HepG2 (cell line): Measurements from ENCODE around the gene EPX.
A peak's percentile ranks its signal among the peaks of the same experiment; 100 is the strongest.

Experiments
- CEBPB ChIP-seq: IDR thresholded peaks from 2 replicates; pipeline ENCODE4 v1.6.1; 2011; ENCODE audit warnings: low read depth, low read length, improper control_type of control experiment, borderline replicate concordance
- EZH2 ChIP-seq: conservative IDR thresholded peaks from 2 replicates; pipeline ENCODE4 v1.6.1; 2012; ENCODE audit warnings: mild to moderate bottlenecking, low read depth, low read length, moderate library complexity
- JUND ChIP-seq: sonication (generic); formaldehyde crosslinking; IDR thresholded peaks from 2 replicates; pipeline ENCODE4 v1.8.0; 2022; ENCODE audit warnings: mild to moderate bottlenecking, missing genetic modification reagents
- SRSF4 ChIP-seq: fragments of 200-400 bp; formaldehyde crosslinking; IDR thresholded peaks from one replicate; pipeline ENCODE4 v1.6.1; 2018; ENCODE audit warnings: mild to moderate bottlenecking, low read depth, low read length, moderate library complexity; ENCODE audit not compliant: poor library complexity, severe bottlenecking
- TF ChIP-seq, protein P1 (sequence below): sonication (generic); formaldehyde crosslinking; IDR thresholded peaks from 2 replicates; pipeline ENCODE4 v1.5.0; 2020; ENCODE audit warnings: mild to moderate bottlenecking, missing genetic modification reagents, moderate library complexity
- TF ChIP-seq, protein P2 (sequence below): sonication (generic); formaldehyde crosslinking; IDR thresholded peaks from 2 replicates; pipeline ENCODE4 v1.9.0; 2022; ENCODE audit warnings: low read depth, missing genetic modification reagents

DNA sequence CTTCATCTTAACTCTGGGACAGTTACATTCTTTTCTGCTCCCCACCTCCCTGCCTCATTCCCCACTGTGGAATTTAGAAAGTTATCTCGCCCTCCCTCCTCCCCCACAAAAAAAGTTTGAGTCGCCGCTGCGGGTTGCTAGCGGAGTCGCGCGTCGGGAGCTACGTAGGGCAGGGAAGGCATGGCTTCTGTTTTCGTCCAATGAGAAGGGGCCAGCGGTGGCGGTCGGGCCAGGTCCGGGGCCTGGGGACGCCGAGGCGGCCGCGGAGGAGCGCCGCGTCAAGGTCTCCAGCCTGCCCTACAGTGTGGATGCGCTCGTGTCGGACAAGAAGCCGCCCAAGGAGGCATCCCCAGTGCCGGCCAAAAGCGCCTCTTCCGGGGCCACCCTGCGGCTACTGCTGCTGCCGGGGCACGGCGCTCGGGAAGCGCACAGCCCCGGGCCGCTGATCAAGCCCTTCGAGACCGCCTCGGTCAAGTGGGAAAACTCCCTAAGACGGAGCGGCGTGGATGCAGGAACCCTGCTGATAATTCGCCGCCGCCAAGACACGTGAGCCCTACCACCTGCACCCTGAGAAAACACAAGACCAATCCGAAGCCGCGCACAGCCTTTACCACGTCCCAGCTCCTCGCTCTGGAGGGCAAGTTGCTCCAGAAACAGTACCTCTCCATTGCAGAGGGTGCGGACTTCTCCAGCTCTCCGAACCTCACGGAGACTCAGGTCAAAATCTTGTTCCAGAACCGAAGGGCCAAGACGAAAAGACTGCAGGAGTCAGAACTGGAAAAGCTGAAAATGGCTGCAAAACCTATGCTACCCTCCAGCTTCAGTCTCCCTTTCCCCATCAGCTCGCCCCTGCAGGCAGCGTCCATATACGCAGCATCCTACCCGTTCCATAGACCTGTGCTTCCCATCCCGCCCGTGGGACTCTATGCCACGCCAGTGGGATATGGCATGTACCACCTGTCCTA is 35.4 kb upstream of the EPX start:
- TF ChIP-seq, protein P1, sequence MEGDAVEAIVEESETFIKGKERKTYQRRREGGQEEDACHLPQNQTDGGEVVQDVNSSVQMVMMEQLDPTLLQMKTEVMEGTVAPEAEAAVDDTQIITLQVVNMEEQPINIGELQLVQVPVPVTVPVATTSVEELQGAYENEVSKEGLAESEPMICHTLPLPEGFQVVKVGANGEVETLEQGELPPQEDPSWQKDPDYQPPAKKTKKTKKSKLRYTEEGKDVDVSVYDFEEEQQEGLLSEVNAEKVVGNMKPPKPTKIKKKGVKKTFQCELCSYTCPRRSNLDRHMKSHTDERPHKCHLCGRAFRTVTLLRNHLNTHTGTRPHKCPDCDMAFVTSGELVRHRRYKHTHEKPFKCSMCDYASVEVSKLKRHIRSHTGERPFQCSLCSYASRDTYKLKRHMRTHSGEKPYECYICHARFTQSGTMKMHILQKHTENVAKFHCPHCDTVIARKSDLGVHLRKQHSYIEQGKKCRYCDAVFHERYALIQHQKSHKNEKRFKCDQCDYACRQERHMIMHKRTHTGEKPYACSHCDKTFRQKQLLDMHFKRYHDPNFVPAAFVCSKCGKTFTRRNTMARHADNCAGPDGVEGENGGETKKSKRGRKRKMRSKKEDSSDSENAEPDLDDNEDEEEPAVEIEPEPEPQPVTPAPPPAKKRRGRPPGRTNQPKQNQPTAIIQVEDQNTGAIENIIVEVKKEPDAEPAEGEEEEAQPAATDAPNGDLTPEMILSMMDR (CRISPR knock-in tag), result no peak
- TF ChIP-seq, protein P2, sequence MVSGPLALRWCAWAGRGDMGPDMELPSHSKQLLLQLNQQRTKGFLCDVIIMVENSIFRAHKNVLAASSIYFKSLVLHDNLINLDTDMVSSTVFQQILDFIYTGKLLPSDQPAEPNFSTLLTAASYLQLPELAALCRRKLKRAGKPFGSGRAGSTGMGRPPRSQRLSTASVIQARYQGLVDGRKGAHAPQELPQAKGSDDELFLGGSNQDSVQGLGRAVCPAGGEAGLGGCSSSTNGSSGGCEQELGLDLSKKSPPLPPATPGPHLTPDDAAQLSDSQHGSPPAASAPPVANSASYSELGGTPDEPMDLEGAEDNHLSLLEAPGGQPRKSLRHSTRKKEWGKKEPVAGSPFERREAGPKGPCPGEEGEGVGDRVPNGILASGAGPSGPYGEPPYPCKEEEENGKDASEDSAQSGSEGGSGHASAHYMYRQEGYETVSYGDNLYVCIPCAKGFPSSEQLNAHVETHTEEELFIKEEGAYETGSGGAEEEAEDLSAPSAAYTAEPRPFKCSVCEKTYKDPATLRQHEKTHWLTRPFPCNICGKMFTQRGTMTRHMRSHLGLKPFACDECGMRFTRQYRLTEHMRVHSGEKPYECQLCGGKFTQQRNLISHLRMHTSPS (CRISPR knock-in tag), result no peak
- peak; percentile 82; the same call in 1 of the 2 replicates for TF ChIP-seq EZH2
- TF ChIP-seq JUND (CRISPR knock-in tag), result no peak
- TF ChIP-seq SRSF4, result no peak
- no peak for TF ChIP-seq CEBPB
